ENCODE measurements around the gene KRT33A. TPM values are rescaled to one million over a fixed set of nuclear protein-coding genes. Genes with fewer than 3 reads are reported as not detected.
"Not testable (repeated sequence)": the region's sequence is repeated elsewhere in the genome, so short reads cannot be mapped to it uniquely, and the experiment has no call there.

Gene KRT33A
- not detected in 2 replicates for total RNA-seq (2022)
- Bru-seq, nascent RNA = not detected
- BruChase-seq, experiment 1, labeled RNA remaining after a 6-hour chase = not detected
- not detected for BruChase-seq, experiment 2, labeled RNA remaining after a 2-hour chase
- long read RNA-seq = 0 reads

- H3K9me3 Mint-ChIP-seq (ENCODE audit: unreplicated experiment); DNase-seq (ENCODE audit: unreplicated experiment); H3K36me3 Mint-ChIP-seq (ENCODE audit: insufficient read depth, unreplicated experiment); H3K4me3 Mint-ChIP-seq (ENCODE audit: unreplicated experiment); intact Hi-C loops (cut with micrococcal nuclease); POLR2A ChIA-PET; H3K4me1 Mint-ChIP-seq (ENCODE audit: insufficient read depth, unreplicated experiment); H3K27ac Mint-ChIP-seq (ENCODE audit: low read depth, unreplicated experiment); BruUV-seq (replicated peaks): not testable (repeated sequence)
- H3K27me3 Mint-ChIP-seq (ENCODE audit: insufficient read depth, unreplicated experiment) = peaks cover 24% of the 10 kb centered on the region
- CTCF ChIA-PET = interaction anchor here (0.6 to 1.9 kb wide), 2 partner anchors 198 to 355 kb away, joined by 3 to 4 read pairs; no protein-coding TSS in a partner anchor
Measured at GRCh38 chr17:41350381-41350878, at the start of gene KRT33A. KRT33A (minus strand) TSS chr17:41350828; CDS start chr17:41350767, 61 bp downstream.

- no TSS peak for BruUV-seq (replicated peaks)
- TF ChIP-seq, protein P1, sequence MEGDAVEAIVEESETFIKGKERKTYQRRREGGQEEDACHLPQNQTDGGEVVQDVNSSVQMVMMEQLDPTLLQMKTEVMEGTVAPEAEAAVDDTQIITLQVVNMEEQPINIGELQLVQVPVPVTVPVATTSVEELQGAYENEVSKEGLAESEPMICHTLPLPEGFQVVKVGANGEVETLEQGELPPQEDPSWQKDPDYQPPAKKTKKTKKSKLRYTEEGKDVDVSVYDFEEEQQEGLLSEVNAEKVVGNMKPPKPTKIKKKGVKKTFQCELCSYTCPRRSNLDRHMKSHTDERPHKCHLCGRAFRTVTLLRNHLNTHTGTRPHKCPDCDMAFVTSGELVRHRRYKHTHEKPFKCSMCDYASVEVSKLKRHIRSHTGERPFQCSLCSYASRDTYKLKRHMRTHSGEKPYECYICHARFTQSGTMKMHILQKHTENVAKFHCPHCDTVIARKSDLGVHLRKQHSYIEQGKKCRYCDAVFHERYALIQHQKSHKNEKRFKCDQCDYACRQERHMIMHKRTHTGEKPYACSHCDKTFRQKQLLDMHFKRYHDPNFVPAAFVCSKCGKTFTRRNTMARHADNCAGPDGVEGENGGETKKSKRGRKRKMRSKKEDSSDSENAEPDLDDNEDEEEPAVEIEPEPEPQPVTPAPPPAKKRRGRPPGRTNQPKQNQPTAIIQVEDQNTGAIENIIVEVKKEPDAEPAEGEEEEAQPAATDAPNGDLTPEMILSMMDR (IDR thresholded peaks at IDR 0.05; ENCODE audit: unreplicated experiment) = no peak
- Mint-ChIP-seq H3K27me3 (ENCODE audit: insufficient read depth, unreplicated experiment) (peaks cover 34% of the 10 kb centered on the region), H3K4me3 (ENCODE audit: unreplicated experiment) (no peak within 1 kb of the TSS), H3K27ac (ENCODE audit: low read depth, unreplicated experiment) (no peak within 1 kb of the TSS), H3K9me3 (ENCODE audit: unreplicated experiment) (no peaks in the 10 kb centered on the region), H3K4me1 (ENCODE audit: insufficient read depth, unreplicated experiment) (no peaks in the 10 kb centered on the region), H3K36me3 (ENCODE audit: insufficient read depth, unreplicated experiment) (peaks cover 5% of the 10 kb centered on the region)
- POLR2A ChIA-PET = no interaction called here
- CTCF ChIA-PET = no interaction called here
- intact Hi-C loops (cut with micrococcal nuclease) = no loop called here
- DNase-seq (ENCODE audit: unreplicated experiment) = no peak
Measured at GRCh38 chr17:41396996-41397660, 46.5 kb upstream of the KRT33A start, which contains the start of gene KRT31. KRT31 (minus strand) TSS chr17:41397608; CDS start chr17:41397539, 69 bp downstream.

- intact Hi-C loops (cut with micrococcal nuclease) = no loop called here
- TF ChIP-seq, protein P1 (IDR thresholded peaks at IDR 0.05; ENCODE audit: unreplicated experiment) = no peak
- no TSS peak for BruUV-seq (replicated peaks)
- Mint-ChIP-seq H3K4me3 (ENCODE audit: unreplicated experiment) (no peak overlapping the region), H3K27ac (ENCODE audit: low read depth, unreplicated experiment) (no peak overlapping the region), H3K4me1 (ENCODE audit: insufficient read depth, unreplicated experiment) (no peaks in the 10 kb centered on the region), H3K36me3 (ENCODE audit: insufficient read depth, unreplicated experiment) (peaks cover 5% of the 10 kb centered on the region), H3K9me3 (ENCODE audit: unreplicated experiment) (no peaks in the 10 kb centered on the region), H3K27me3 (ENCODE audit: insufficient read depth, unreplicated experiment) (peaks cover 26% of the 10 kb centered on the region)
- no peak for DNase-seq (ENCODE audit: unreplicated experiment)
- POLR2A ChIA-PET = no interaction called here
- CTCF ChIA-PET = interaction anchor here (0.6 kb wide), 1 partner anchor 254 kb away, joined by 5 read pairs; no protein-coding TSS in a partner anchor
Measured at GRCh38 chr17:41396340-41396739, 45.7 kb upstream of the KRT33A start.

GRCh38 chr17:41395611-41396010, 45.0 kb upstream of the KRT33A start:
- intact Hi-C loops (cut with micrococcal nuclease) = no loop called here
- TF ChIP-seq, protein P1 (IDR thresholded peaks at IDR 0.05; ENCODE audit: unreplicated experiment) = no peak
- no TSS peak for BruUV-seq (replicated peaks)
- Mint-ChIP-seq H3K36me3 (ENCODE audit: insufficient read depth, unreplicated experiment) (peaks cover 5% of the 10 kb centered on the region), H3K4me3 (ENCODE audit: unreplicated experiment) (no peak overlapping the region), H3K4me1 (ENCODE audit: insufficient read depth, unreplicated experiment) (no peaks in the 10 kb centered on the region), H3K27me3 (ENCODE audit: insufficient read depth, unreplicated experiment) (peaks cover 19% of the 10 kb centered on the region), H3K9me3 (ENCODE audit: unreplicated experiment) (no peaks in the 10 kb centered on the region), H3K27ac (ENCODE audit: low read depth, unreplicated experiment) (no peak overlapping the region)
- ChIA-PET POLR2A (no interaction called here), CTCF (no interaction called here)
- DNase-seq (ENCODE audit: unreplicated experiment) = no peak

DNA sequence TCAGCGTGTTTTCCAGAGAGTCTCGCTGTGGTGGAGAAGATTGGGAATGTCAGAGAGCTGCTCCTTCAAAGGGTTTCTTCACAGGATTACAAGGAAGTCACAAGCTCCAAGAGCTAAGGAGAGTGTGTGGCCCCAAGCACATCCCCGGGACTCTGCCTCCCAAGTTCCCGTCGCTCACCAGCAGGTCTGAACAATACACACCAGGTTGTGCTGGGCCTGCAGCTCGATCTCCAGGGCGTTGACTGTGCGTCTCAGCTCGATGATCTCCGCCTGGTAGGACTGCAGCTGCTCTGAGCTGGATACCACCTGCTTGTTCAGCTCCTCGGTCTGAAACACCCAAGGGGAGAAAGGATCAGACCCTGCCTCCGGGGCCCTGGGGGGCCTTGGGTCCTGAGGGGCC, 44.4 kb upstream of the KRT33A start:
- CTCF ChIA-PET; H3K4me1 Mint-ChIP-seq (ENCODE audit: insufficient read depth, unreplicated experiment); BruUV-seq (replicated peaks); H3K9me3 Mint-ChIP-seq (ENCODE audit: unreplicated experiment); POLR2A ChIA-PET; DNase-seq (ENCODE audit: unreplicated experiment); intact Hi-C loops (cut with micrococcal nuclease); H3K36me3 Mint-ChIP-seq (ENCODE audit: insufficient read depth, unreplicated experiment); H3K27ac Mint-ChIP-seq (ENCODE audit: low read depth, unreplicated experiment); H3K4me3 Mint-ChIP-seq (ENCODE audit: unreplicated experiment): not testable (repeated sequence)
- peaks cover 13% of the 10 kb centered on the region for H3K27me3 Mint-ChIP-seq (ENCODE audit: insufficient read depth, unreplicated experiment)
